RPMI7951 (cell line): ENCODE measurements around the gene ADCK1. TPM values are rescaled to one million over a fixed set of nuclear protein-coding genes. Genes with fewer than 3 reads are reported as not detected.
"Not testable (repeated sequence)": the region's sequence is repeated elsewhere in the genome, so short reads cannot be mapped to it uniquely, and the experiment has no call there.

Experiments
- DNase-seq: peaks from one replicate; pipeline ENCODE4 v3.0.0-alpha.2; 2012; ENCODE audit warnings: low read depth
- total RNA-seq: library from RNA; depleted of rRNA; stranded (reverse); fragments of >200 nt; shearing (Covaris generic); gene quantifications from 2 replicates; pipeline ENCODE4 v1.2.3, GENCODE V29; 2014; rRNA removed

Gene ADCK1, protein sequence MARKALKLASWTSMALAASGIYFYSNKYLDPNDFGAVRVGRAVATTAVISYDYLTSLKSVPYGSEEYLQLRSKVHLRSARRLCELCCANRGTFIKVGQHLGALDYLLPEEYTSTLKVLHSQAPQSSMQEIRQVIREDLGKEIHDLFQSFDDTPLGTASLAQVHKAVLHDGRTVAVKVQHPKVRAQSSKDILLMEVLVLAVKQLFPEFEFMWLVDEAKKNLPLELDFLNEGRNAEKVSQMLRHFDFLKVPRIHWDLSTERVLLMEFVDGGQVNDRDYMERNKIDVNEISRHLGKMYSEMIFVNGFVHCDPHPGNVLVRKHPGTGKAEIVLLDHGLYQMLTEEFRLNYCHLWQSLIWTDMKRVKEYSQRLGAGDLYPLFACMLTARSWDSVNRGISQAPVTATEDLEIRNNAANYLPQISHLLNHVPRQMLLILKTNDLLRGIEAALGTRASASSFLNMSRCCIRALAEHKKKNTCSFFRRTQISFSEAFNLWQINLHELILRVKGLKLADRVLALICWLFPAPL
- total RNA-seq = 2.3 and 2.4 TPM in 2 replicates

GRCh38 chr14:77799863-77800730, at the start of gene ADCK1:
TSS of gene ADCK1 (plus strand) at chr14:77800109. CDS start at chr14:77818979, 18,870 bp downstream.
- peak; percentile 75 for DNase-seq

GRCh38 chr14:77752266-77752665, 47.6 kb upstream of the ADCK1 start:
- no peak for DNase-seq

- no peak for DNase-seq
Measured at GRCh38 chr14:77752799-77753516, 47.0 kb upstream of the ADCK1 start.

DNA sequence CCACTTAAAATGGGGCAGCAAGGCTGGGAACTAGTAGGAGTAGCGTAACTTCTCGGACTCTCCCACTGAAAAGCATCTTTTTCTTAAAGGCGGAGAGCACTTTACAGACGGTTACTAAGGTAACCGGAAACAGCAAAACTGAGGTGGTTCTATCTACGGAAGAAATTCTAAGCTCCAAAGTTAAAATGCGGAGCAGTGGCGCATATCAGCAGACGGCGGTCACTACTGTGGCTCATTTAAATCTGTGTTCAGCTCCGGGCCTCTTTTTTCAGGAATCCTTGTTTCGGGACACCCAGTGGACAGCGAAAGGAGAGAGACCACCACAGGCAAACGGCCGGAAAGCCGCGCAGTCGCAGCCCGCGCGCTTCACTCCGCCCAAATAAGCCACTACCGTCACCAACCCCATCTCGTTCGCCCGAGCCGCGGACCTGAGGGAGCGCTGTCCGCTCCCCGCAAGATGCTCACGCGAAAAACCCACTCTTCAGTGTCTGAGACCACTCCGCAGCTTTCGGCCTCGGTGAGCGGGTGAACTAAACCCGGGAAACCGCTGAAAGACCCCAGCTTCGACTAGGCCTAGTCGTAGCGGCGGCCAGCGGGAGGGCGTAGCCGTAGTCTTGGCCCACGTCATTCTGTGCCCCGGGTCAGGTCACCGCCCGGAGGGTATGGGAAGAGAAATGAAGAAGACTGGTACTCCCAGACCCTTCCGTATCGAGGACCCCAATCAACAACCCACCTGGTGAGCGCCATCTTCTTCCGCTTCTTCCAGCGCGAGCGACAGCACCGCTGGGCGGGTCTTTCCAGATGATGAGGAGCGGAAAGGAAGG, 39.3 kb upstream of the ADCK1 start, which contains the start of gene SNW1:
Gene SNW1 (minus strand): TSS at position 776 of the 824 bp plus-strand sequence. CDS start 29 bp downstream, at position 747.
- peak; percentile 87 for DNase-seq

- peak; percentile 35 for DNase-seq
Measured at GRCh38 chr14:77761205-77761931, 38.5 kb upstream of the ADCK1 start.

DNA sequence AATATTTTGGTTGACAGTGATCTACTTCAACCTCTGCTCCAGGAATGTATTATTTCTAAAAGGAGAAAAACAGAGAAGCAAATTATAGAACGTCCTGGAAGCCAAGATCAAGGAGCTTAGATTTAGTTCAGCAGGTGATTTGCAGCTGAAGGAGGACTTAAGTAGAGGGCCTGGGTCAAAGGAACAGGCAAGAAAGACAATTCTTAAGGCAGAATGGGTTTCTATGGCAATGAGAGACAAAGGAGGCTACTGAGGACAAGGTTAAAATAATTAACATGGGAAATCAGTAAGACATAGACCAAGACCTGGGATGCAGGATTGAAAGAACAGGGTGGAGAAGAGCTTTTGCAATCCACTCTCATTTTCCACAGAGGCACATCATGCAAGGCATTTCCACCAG, 36.6 kb upstream of the ADCK1 start:
- DNase-seq = no peak

- no peak for DNase-seq
Measured at GRCh38 chr14:77763978-77764377, 35.9 kb upstream of the ADCK1 start.

GRCh38 chr14:77768442-77769069, 31.4 kb upstream of the ADCK1 start:
- not testable (repeated sequence) for DNase-seq

GRCh38 chr14:77773966-77774365, 25.9 kb upstream of the ADCK1 start:
- not testable (repeated sequence) for DNase-seq

DNA sequence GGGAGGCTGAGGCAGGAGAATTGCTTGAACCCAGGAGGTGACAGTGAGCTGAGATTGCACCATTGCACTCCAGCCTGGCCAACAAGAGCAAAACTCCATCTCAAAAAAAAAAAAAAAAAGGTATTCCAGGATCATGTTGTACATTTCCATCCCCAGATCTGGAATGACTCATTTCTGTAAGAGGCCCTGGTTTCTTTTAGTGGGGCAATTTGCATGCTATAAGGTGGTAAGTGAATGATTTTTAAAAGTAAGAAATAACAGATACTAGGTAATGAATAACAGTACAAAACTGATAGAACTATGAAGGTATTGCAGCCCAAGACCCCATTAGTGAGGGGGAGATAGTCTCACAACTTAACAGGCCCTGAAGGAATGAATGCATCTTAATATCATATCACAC, 17.7 kb upstream of the ADCK1 start:
- no peak for DNase-seq

DNA sequence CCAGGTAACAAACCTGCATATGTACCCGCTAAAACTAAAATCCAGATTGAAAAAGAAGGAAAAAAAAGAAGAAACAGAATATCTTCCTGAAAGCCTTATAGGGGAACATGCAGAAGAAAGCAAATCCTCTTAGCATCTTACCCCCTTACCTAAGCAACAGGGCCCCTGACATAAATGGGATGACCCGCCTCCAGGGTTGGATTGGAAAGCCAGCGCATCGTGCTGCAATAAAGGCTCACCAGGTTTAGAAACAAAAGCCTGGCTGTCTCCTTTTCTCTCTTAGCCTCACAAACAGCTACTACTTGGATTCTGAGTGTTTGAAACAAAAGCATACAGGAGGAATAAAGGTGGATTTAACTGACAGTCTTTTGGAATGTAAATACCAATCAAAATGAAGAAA, 13.8 kb upstream of the ADCK1 start:
- no peak for DNase-seq

GRCh38 chr14:77790566-77791224, 9.2 kb upstream of the ADCK1 start:
- no peak for DNase-seq

- DNase-seq = no peak
Measured at GRCh38 chr14:77791225-77791600, 8.7 kb upstream of the ADCK1 start.

DNA sequence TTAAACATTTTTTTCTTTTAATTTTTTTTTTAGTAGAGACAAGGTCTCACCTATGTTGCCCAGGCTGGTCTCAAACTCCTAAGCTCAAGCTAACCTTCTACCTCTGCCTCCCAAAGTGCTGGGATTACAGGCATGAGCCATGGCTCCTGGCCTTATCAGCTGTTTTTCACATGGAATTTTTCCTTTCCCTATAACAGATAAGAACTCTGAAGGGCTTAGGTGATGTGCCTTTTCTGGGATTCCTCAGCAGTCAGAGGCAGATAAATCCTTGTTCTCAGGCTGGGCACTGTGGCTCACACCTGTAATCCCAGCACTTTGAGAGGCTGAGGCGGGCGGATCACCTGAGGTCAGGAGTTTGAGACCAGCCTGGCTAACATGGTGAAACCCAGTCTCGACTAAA, 6.7 kb upstream of the ADCK1 start:
- not testable (repeated sequence) for DNase-seq

DNA sequence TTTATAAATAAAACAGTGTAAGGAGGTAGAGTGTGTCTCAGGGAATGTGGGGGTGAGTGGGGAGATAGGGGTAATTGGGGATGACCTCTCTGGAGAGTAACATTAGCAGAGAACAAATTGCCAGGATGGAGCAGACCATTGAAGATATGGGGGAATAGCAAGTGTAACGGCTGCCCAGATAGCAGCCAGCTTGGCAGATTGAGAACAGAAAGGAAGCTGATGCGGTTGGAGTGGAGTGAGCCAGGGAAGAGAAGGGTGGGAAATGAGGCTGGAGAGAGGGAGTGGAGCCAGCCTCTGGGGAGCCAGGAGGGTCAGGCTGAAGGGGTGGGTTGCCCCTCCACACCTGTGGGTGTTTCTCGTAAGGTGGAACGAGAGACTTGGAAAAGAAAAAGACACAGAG, 5.6 kb upstream of the ADCK1 start:
- DNase-seq = no peak

DNA sequence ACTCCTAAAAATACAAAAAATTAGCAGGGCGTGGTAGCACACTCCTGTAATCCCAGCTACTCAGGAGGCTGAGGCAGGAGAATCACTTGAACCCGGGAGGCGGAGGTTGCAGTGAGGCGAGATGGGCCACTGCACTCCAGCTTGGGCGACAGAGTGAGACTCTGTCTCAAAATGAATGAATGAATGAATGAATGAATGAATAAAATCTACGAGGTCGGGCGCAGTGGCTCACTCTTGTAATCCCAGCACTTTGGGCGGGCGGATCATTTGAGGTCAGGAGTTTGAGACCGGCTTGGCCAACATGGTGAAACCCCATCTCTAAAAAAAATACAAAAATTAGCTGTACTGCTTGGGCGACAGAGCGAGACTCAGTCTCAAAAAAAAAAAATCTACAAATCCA, 453 bp upstream of the ADCK1 start:
- not testable (repeated sequence) for DNase-seq

DNA sequence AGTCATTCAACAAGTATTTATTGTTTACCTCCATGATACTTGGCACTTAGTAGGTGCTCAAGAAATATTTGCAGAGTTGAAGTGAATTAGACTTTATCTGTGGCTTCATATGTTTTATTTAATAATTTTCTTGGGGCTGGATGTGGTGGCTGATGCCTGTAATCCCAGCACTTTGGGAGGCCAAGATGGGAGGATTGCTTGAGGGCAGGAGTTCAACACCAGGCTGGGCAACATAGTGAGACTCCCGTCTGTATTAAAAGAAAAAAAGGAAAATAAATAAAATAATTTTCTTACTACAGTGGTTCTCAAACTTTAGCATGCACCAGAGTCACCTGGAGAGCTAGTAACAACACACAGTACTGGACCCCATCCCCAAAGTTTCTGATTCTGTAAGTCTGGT, 905 bp downstream of the ADCK1 start:
- DNase-seq = no peak

DNA sequence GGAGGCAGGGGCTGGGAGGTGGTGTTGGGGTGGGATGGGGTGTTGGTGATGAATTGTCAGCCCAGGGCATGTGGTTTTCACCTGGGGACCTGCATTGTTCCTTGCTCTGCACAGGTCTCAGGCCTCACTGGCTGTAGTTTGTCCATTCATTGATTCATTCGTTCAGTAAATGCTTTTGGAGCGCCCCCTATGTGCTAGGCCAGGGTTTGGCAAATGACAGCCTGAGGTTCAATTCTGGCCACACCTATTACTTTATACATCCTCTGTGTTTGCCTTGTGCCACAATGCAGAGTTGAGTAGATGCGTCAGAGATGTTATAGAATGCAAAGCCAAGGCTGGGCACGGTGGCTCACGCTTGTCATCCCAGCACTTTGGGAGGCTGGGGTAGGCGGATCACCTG, 4.7 kb downstream of the ADCK1 start:
- no peak for DNase-seq

DNA sequence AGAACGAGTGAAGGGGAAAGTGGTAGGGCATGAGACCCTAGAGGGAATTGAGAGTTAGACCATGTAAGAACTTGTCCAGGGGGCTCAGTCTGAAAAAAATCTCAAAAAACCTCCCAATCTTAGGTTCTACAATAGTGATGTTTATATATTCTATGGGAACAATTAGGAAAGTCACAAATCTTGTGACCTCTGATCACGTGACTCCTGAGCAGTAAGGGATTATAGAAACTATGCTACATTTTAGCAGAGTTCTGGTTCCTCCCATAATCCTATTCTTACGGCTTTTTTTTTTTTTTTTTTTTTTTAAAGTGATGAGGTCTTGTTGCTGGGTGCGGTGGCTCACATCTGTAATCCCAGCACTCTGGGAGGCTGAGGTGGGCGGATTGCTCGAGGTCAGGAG, 5.8 kb downstream of the ADCK1 start:
- no peak for DNase-seq
